Activated CD8-positive, alpha-beta memory T cell treated with anti-CD3 and anti-CD28 coated beads, Interleukin-2, amount 50 U/mL, for 24 hours (primary cell): Measurements from ENCODE around the gene ZFPM1.
"Not testable (repeated sequence)": the region's sequence is repeated elsewhere in the genome, so short reads cannot be mapped to it uniquely, and the experiment has no call there.

ENCODE experiments used
- DNase-seq: peaks from one replicate; pipeline ENCODE4 v3.0.0-alpha.2; 2020; ENCODE audit errors: extremely low read depth

ZFPM1 gene

GRCh38 chr16:88478889-88479792, 26.1 kb downstream of the ZFPM1 start:
- DNase-seq, result no peak

GRCh38 chr16:88479793-88480760, 27.0 kb downstream of the ZFPM1 start:
- no peak for DNase-seq

- DNase-seq, result no peak
Measured at GRCh38 chr16:88480829-88481228, 27.7 kb downstream of the ZFPM1 start.

GRCh38 chr16:88481851-88482250, 28.8 kb downstream of the ZFPM1 start:
- DNase-seq, result no peak

GRCh38 chr16:88482630-88483391, 29.7 kb downstream of the ZFPM1 start:
- no peak for DNase-seq

GRCh38 chr16:88483392-88483641, 30.2 kb downstream of the ZFPM1 start:
- DNase-seq, result no peak

GRCh38 chr16:88484505-88485365, 31.7 kb downstream of the ZFPM1 start:
- DNase-seq, result no peak

- DNase-seq, result not testable (repeated sequence)
Measured at GRCh38 chr16:88485366-88485741, 32.3 kb downstream of the ZFPM1 start.

- DNase-seq, result no peak
Measured at GRCh38 chr16:88486398-88487123, 33.5 kb downstream of the ZFPM1 start.

GRCh38 chr16:88487124-88487432, 34.0 kb downstream of the ZFPM1 start:
- DNase-seq, result no peak

- no peak for DNase-seq
Measured at GRCh38 chr16:88487920-88488851, 35.1 kb downstream of the ZFPM1 start.

- DNase-seq, result no peak
Measured at GRCh38 chr16:88489163-88489741, 36.2 kb downstream of the ZFPM1 start.

GRCh38 chr16:88491001-88491559, 38.0 kb downstream of the ZFPM1 start:
- DNase-seq, result no peak

- DNase-seq, result no peak
Measured at GRCh38 chr16:88491560-88492310, 38.7 kb downstream of the ZFPM1 start.

GRCh38 chr16:88493879-88494278, 40.8 kb downstream of the ZFPM1 start:
- no peak for DNase-seq

GRCh38 chr16:88494335-88495154, 41.5 kb downstream of the ZFPM1 start:
- no peak for DNase-seq

GRCh38 chr16:88495268-88495772, 42.2 kb downstream of the ZFPM1 start:
- no peak for DNase-seq
